Measurements from ENCODE around the gene RTCA.

The RTCA gene

GRCh38 chr1:100340494-100340893 lies 74.5 kb downstream of the RTCA start:
- DNase-seq (ENCODE audit: extremely low read depth in 1 of 2, low read depth in 1 of 2): no peak

DNA sequence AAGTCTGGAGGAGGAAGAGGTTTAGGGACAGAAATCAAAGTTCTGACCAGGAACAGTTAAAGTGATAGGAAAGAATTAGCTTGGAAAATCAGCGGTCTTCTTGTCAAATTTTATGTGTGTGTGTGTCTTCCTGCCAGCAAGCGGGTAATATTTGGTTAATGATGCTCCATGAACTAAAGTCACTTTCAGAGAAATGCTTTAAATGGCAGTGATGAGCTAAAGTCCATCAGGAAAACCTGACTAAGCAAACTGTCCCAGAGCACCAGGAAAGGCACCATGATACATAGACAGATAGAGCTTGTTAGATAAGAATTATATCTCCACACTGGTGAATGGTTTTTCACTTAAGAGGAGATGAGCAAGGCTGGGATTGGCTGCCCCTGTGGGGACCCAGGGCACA lies 76.3 kb downstream of the RTCA start:
- no peak for DNase-seq (ENCODE audit: extremely low read depth in 1 of 2, low read depth in 1 of 2)
